22Rv1 (cell line): ENCODE measurements around the gene BACH2.

Experiments
- H3K27ac ChIP-seq: fragments of 450-650 bp; 2 replicates; pipeline ENCODE4 v1.5.1; 2017
- ZFX ChIP-seq: fragments of 450-650 bp; IDR thresholded peaks from 2 replicates; pipeline ENCODE4 v1.6.1; 2017; ENCODE audit warnings: antibody characterized with exemption, borderline replicate concordance
- TF ChIP-seq, protein P1 (sequence below): fragments of 450-650 bp; IDR thresholded peaks from 2 replicates; pipeline ENCODE4 v1.5.1; 2017; ENCODE audit warnings: mild to moderate bottlenecking

Gene BACH2

GRCh38 chr6:90028066-90028778, 268.4 kb downstream of the BACH2 start:
- H3K27ac ChIP-seq, result no peak overlapping the region
- no peak for TF ChIP-seq ZFX
- TF ChIP-seq, protein P1, sequence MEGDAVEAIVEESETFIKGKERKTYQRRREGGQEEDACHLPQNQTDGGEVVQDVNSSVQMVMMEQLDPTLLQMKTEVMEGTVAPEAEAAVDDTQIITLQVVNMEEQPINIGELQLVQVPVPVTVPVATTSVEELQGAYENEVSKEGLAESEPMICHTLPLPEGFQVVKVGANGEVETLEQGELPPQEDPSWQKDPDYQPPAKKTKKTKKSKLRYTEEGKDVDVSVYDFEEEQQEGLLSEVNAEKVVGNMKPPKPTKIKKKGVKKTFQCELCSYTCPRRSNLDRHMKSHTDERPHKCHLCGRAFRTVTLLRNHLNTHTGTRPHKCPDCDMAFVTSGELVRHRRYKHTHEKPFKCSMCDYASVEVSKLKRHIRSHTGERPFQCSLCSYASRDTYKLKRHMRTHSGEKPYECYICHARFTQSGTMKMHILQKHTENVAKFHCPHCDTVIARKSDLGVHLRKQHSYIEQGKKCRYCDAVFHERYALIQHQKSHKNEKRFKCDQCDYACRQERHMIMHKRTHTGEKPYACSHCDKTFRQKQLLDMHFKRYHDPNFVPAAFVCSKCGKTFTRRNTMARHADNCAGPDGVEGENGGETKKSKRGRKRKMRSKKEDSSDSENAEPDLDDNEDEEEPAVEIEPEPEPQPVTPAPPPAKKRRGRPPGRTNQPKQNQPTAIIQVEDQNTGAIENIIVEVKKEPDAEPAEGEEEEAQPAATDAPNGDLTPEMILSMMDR, result no peak

DNA sequence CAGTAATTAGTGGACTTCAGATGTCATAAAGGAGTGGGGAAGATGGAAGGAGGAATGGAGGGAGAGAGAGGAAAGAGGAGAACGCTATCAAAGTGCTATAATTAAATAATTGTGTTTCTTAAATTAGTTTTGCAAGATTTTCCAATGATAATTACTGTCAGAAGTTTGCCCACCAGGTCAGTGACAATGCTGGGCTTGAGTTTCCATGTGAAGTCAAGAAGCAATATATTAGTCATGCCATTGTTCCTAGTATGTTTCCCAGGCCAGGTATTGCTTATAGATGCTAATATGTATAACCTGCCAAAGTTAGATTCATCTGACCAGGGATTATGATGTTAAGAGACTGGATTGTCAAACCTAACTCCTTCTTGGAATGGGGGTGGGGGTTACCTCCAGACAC, 270.4 kb downstream of the BACH2 start:
- TF ChIP-seq, protein P1, result no peak
- TF ChIP-seq ZFX, result no peak
- no peak overlapping the region for H3K27ac ChIP-seq

DNA sequence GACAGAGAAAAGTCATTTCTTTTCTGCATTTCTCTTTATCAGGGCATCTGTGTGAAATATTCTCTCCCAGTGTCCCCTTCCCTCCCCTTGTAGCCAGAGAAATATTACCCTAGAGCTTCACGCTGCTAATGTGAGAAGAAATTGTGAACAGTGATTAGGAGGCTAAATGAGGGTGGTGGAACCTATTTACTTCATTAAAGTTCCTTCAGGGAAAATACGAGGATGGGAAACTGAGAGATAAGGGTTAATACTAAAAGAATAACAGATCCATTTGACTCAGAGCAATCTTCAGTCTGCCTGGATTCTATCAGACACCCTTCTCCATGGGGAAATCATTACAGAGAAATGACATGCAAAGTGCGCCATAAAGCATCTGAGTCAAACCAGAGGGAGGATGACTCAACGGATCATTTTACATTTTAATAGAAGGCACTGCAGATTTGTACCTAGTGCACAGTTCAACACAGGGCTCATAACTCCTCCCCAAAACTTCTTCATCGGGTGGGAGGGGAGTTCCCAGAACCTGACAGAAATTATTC, 271.1 kb downstream of the BACH2 start:
- H3K27ac ChIP-seq, result no peak overlapping the region
- no peak for TF ChIP-seq ZFX
- TF ChIP-seq, protein P1, result no peak

GRCh38 chr6:90024633-90025032, 272.0 kb downstream of the BACH2 start:
- TF ChIP-seq, protein P1, result no peak
- TF ChIP-seq ZFX, result no peak
- H3K27ac ChIP-seq, result no peak overlapping the region

- no peak for TF ChIP-seq ZFX
- TF ChIP-seq, protein P1, result no peak
- no peak overlapping the region for H3K27ac ChIP-seq
These were observed 274.9 kb downstream of the BACH2 start for GRCh38 chr6:90021711-90022110.

DNA sequence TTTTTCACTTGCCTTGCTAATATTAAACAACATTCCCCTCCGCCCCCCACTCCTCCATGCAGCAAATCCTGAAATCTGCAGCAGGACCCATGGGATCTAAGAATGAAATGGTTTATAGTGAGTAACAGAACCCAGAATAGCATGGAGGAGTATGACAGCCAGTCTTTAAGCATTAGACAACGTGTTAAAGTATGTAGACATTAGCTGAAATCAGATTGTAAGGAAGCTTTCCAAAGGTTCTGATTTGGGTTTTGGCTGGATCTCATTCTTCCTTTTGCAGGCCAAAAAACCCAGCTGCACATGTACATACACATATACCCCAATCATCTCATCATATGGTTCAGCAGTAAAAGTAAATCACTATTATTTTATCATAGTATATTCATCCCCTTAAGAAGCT, 275.9 kb downstream of the BACH2 start:
- H3K27ac ChIP-seq, result no peak overlapping the region
- TF ChIP-seq, protein P1, result no peak
- no peak for TF ChIP-seq ZFX

DNA sequence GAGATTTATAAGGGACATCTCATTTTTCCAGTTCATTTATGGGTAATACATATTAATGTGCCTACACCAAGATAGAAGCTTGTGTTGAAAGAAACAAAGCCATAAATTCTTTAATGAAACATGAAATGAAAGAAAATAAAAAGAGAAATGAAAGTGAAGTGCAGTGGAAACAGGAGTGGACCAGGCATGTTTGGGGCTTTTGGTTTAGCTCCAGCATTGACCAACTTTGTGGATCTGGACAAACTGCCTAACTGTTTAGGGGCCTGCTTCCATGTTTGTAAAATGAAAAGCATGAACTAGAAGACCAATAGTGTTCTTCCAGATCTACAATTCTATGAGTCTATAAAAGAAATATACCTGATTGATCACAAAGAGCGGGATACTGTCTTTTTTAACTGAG, 277.4 kb downstream of the BACH2 start:
- H3K27ac ChIP-seq, result no peak overlapping the region
- TF ChIP-seq ZFX, result no peak
- TF ChIP-seq, protein P1, result no peak
